GM06990 (cell line): ENCODE data around the gene CTSK.

Experiments
- DNase-seq: peaks from one replicate; pipeline ENCODE4 v3.0.0-alpha.2; 2011; ENCODE audit not compliant: insufficient read length; ENCODE audit errors: extremely low read depth
- H3K27me3 ChIP-seq: replicated peaks from 2 replicates; pipeline ENCODE4 v1.6.0; 2011; ENCODE audit warnings: low read length; ENCODE audit not compliant: control insufficient read depth, insufficient read depth
- H3K36me3 ChIP-seq: 2 replicates; pipeline ENCODE4 v1.5.1; 2011; ENCODE audit warnings: low read length; ENCODE audit not compliant: control insufficient read depth, insufficient read depth
- H3K4me3 ChIP-seq: replicated peaks from 2 replicates; pipeline ENCODE4 v1.5.1; 2011; ENCODE audit warnings: low read depth, mild to moderate bottlenecking, control low read depth, low read length
- TF ChIP-seq, protein P1 (sequence below): IDR thresholded peaks from 2 replicates; pipeline ENCODE4 v1.5.1; 2011; ENCODE audit warnings: low read length, control low read depth, mild to moderate bottlenecking, inconsistent platforms; ENCODE audit not compliant: insufficient read depth, poor library complexity, severe bottlenecking

Gene CTSK

GRCh38 chr1:150809651-150810050, 1.6 kb upstream of the CTSK start:
- H3K4me3 ChIP-seq = no peak overlapping the region
- no peaks in the 10 kb centered on the region for H3K27me3 ChIP-seq
- no peak for DNase-seq
- TF ChIP-seq, protein P1, sequence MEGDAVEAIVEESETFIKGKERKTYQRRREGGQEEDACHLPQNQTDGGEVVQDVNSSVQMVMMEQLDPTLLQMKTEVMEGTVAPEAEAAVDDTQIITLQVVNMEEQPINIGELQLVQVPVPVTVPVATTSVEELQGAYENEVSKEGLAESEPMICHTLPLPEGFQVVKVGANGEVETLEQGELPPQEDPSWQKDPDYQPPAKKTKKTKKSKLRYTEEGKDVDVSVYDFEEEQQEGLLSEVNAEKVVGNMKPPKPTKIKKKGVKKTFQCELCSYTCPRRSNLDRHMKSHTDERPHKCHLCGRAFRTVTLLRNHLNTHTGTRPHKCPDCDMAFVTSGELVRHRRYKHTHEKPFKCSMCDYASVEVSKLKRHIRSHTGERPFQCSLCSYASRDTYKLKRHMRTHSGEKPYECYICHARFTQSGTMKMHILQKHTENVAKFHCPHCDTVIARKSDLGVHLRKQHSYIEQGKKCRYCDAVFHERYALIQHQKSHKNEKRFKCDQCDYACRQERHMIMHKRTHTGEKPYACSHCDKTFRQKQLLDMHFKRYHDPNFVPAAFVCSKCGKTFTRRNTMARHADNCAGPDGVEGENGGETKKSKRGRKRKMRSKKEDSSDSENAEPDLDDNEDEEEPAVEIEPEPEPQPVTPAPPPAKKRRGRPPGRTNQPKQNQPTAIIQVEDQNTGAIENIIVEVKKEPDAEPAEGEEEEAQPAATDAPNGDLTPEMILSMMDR = no peak
- peaks cover 8% of the 10 kb centered on the region for H3K36me3 ChIP-seq

DNA sequence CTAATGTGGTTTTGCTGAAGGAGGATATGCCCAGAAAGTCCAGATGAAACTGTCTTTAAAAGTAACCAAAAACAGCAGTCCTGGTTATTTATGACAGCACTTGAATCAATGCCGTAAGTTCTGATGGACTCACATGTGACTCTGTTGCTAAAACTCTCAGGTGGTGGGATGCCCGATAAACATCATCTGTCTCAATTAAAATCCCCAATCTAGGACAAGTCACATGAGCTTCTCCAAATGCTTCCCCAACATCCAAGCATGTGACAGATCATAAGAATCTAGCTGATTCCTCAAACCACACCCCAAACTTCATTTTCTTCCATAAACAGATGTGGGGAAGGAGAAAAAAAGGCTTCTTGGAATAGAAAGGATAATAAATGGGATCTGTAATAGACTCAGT, 786 bp upstream of the CTSK start:
- peaks cover 6% of the 10 kb centered on the region for H3K36me3 ChIP-seq
- TF ChIP-seq, protein P1 = no peak
- no peak for DNase-seq

DNA sequence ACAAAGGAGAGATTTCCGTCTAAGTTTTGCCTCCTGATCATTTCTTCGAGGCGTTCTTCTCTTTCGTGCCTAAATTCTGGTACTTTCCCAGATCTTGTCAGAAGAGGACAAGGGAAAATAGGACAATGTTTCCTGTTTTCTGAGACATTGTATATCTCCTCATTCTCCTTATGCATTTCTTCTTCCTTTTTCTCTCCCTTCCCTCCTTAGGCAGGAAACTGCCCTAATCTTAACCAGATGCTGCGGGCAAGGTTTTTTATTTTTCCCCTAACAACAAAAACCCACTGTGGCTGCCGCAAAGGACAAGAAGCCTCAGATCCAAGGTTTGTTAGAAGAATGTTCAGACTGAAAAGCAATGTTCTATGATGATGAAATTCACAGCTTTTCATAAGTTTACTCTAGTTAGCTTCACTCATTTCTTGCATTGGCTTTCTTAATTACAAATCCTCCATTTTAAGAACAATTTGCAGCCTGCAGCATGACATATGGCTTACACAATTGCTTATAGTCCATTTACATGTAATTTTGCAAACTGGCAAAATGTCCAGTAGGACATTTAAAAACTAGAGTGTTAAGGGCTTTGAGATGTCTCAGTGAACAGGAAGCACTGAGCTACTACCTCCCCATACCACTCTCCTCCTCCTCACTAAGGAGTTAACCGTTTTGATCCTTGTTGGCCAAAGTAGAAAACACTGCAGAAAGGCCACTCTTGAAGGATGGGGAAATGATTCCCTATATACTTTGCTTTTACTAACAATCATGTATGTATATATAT, 624 bp downstream of the CTSK start:
- no peak for DNase-seq
- H3K27me3 ChIP-seq = no peaks in the 10 kb centered on the region
- no peak overlapping the region for H3K4me3 ChIP-seq
- H3K36me3 ChIP-seq = peaks cover 2% of the 10 kb centered on the region
- TF ChIP-seq, protein P1 = no peak

More for the DNA sequence above, 786 bp upstream of the CTSK start:
- H3K27me3 ChIP-seq = no peaks in the 10 kb centered on the region
- H3K4me3 ChIP-seq = no peak overlapping the region

DNA sequence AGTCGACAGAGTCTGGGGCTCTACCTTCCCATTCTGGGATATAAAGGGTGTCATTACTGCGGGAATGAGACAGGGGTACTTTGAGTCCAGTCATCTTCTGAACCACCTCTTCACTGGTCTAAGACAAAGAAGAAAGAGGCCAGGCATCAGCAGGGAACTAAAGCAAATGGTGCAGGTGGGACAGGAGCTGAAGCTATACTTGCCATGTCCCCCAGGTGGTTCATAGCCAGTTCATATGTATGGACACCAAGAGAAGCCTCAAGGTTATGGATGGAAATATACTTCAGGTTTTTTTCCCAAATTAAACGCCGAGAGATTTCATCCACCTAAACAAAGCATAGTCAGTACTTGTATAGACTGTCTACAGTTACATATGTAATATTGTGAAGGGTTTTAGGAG, 2.2 kb downstream of the CTSK start:
- DNase-seq = no peak
- Histone ChIP-seq H3K36me3 (no peaks in the 10 kb centered on the region; the same call in 1 of the 2 replicates), H3K27me3 (no peaks in the 10 kb centered on the region), H3K4me3 (no peak overlapping the region)
- TF ChIP-seq, protein P1 = no peak

GRCh38 chr1:150804671-150805070, 3.4 kb downstream of the CTSK start:
- Histone ChIP-seq H3K27me3 (no peaks in the 10 kb centered on the region), H3K36me3 (no peaks in the 10 kb centered on the region; the same call in 1 of the 2 replicates), H3K4me3 (no peak overlapping the region)
- TF ChIP-seq, protein P1 = no peak
- DNase-seq = no peak
